Nephron progenitor cell (in vitro differentiated cells): ENCODE measurements around the gene APOA4.
"Not testable (repeated sequence)": the region's sequence is repeated elsewhere in the genome, so short reads cannot be mapped to it uniquely, and the experiment has no call there.

Source experiments
- DNase-seq: peaks from one replicate; pipeline ENCODE4 v3.0.0; 2021
- H3K27ac Mint-ChIP-seq: 2 replicates; pipeline ENCODE4 v1.8.0; 2021; ENCODE audit warnings: mild to moderate bottlenecking, moderate library complexity, mixed read lengths
- H3K27me3 Mint-ChIP-seq: 2 replicates; pipeline ENCODE4 v1.8.0; 2021; ENCODE audit warnings: mild to moderate bottlenecking, low read depth, mixed read lengths; ENCODE audit not compliant: poor library complexity
- H3K36me3 Mint-ChIP-seq: 2 replicates; pipeline ENCODE4 v1.8.0; 2021; ENCODE audit warnings: low read depth, mixed read lengths
- H3K4me1 Mint-ChIP-seq: 2 replicates; pipeline ENCODE4 v1.8.0; 2021; ENCODE audit warnings: mixed read lengths
- H3K4me3 Mint-ChIP-seq: 2 replicates; pipeline ENCODE4 v1.8.0; 2021; ENCODE audit warnings: mild to moderate bottlenecking, moderate library complexity, mixed read lengths
- H3K9me3 Mint-ChIP-seq: 2 replicates; pipeline ENCODE4 v1.8.0; 2021; ENCODE audit warnings: mild to moderate bottlenecking, moderate library complexity, mixed read lengths
- CTCF ChIP-seq: fragments of 200-600 bp; sonication (generic); IDR thresholded peaks from 2 replicates; pipeline ENCODE4 v1.5.0; 2021; ENCODE audit warnings: antibody characterized with exemption

The APOA4 gene

DNA sequence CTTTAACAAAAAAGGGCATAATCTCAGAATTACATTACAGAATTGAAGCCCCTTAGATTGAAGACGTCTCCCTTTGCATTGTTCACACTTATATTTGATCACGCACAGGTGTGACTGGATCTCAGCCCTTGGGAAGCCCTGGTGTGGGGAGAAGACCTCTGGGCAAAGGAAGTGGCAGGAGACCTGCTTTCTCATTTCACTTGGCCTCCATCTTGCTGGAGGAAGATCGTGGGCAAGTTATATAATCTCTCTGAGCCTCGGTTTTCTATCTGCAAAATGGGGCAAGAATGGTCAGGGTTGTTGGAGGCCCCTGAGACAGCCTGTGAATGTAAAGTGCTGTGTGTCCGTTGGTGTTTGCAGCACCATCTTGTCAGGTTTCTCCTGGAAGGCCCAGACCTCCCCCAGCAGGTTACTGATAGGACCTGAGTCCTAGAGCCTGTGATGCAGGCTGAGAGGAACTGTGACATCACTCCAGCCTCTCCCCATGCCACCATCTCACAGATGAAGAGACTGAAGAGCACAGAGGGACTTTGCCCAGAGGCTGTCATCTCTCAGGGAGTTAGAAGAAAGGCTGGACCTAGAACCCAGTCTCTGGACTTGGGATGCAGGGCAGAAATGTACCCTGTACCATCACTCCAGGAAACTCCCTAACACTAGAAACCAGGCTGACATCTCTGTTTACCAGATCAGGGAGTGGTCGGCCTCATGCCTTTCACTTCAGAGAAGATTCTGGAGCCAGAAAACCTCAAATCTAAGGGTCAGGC lies 15.4 kb upstream of the APOA4 start:
- H3K4me1 Mint-ChIP-seq: peaks cover 45% of the 10 kb centered on the region
- peaks cover 13% of the 10 kb centered on the region for H3K27me3 Mint-ChIP-seq
- H3K4me3 Mint-ChIP-seq: no peak overlapping the region
- no peak for DNase-seq
- no peak overlapping the region for H3K27ac Mint-ChIP-seq
- H3K36me3 Mint-ChIP-seq: peaks cover 8% of the 10 kb centered on the region
- TF ChIP-seq CTCF: no peak
- no peaks in the 10 kb centered on the region for H3K9me3 Mint-ChIP-seq

- peaks cover 17% of the 10 kb centered on the region for H3K27me3 Mint-ChIP-seq
- H3K36me3 Mint-ChIP-seq: no peaks in the 10 kb centered on the region
- no peak within 1 kb of the TSS for H3K27ac Mint-ChIP-seq
- no peaks in the 10 kb centered on the region for H3K9me3 Mint-ChIP-seq
- no peak within 1 kb of the TSS for H3K4me3 Mint-ChIP-seq
- TF ChIP-seq CTCF: no peak
- peak; percentile 33 for DNase-seq
- peaks cover 45% of the 10 kb centered on the region for H3K4me1 Mint-ChIP-seq
Observed at GRCh38 chr11:116837231-116838091, 14.4 kb upstream of the APOA4 start, which contains the start of gene APOA1. Gene APOA1 (minus strand): TSS chr11:116837622. CDS start chr11:116837387, 235 bp downstream.

- no peak for DNase-seq
- Mint-ChIP-seq H3K9me3 (no peaks in the 10 kb centered on the region), H3K36me3 (no peaks in the 10 kb centered on the region), H3K27me3 (peaks cover 21% of the 10 kb centered on the region), H3K4me1 (peaks cover 49% of the 10 kb centered on the region), H3K4me3 (no peak overlapping the region), H3K27ac (no peak overlapping the region)
- TF ChIP-seq CTCF: no peak
Observed at GRCh38 chr11:116836632-116836991, 13.5 kb upstream of the APOA4 start.

- Mint-ChIP-seq H3K4me3 (peak overlapping the region; percentile 69), H3K9me3 (no peaks in the 10 kb centered on the region), H3K27me3 (peaks cover 21% of the 10 kb centered on the region), H3K36me3 (no peaks in the 10 kb centered on the region), H3K4me1 (peaks cover 48% of the 10 kb centered on the region), H3K27ac (no peak overlapping the region)
- DNase-seq: peak; percentile 88
- peak; percentile 44 for TF ChIP-seq CTCF
Observed at GRCh38 chr11:116835791-116836631, 12.9 kb upstream of the APOA4 start.

GRCh38 chr11:116835042-116835772 lies 12.1 kb upstream of the APOA4 start:
- H3K27me3 Mint-ChIP-seq: peaks cover 21% of the 10 kb centered on the region
- peak overlapping the region; percentile 69 for H3K4me3 Mint-ChIP-seq
- H3K27ac Mint-ChIP-seq: no peak overlapping the region
- H3K4me1 Mint-ChIP-seq: peaks cover 43% of the 10 kb centered on the region
- no peaks in the 10 kb centered on the region for H3K36me3 Mint-ChIP-seq
- no peaks in the 10 kb centered on the region for H3K9me3 Mint-ChIP-seq
- no peak for TF ChIP-seq CTCF
- no peak for DNase-seq

- H3K27ac Mint-ChIP-seq, H3K36me3 Mint-ChIP-seq, H3K9me3 Mint-ChIP-seq, DNase-seq: not testable (repeated sequence)
- Mint-ChIP-seq H3K4me3 (peak overlapping the region; percentile 65), H3K4me1 (peaks cover 43% of the 10 kb centered on the region), H3K27me3 (peaks cover 21% of the 10 kb centered on the region)
Observed at GRCh38 chr11:116834535-116835041, 11.5 kb upstream of the APOA4 start.
